GM19438 (cell line): ENCODE measurements around the gene RXRB.

Source experiments
- ATAC-seq: cut with Tn5 transposase; IDR thresholded peaks from one replicate; pipeline ENCODE4 v1.9.1; 2021; ENCODE audit warnings: low read depth; ENCODE audit not compliant: unreplicated experiment

The RXRB gene

DNA sequence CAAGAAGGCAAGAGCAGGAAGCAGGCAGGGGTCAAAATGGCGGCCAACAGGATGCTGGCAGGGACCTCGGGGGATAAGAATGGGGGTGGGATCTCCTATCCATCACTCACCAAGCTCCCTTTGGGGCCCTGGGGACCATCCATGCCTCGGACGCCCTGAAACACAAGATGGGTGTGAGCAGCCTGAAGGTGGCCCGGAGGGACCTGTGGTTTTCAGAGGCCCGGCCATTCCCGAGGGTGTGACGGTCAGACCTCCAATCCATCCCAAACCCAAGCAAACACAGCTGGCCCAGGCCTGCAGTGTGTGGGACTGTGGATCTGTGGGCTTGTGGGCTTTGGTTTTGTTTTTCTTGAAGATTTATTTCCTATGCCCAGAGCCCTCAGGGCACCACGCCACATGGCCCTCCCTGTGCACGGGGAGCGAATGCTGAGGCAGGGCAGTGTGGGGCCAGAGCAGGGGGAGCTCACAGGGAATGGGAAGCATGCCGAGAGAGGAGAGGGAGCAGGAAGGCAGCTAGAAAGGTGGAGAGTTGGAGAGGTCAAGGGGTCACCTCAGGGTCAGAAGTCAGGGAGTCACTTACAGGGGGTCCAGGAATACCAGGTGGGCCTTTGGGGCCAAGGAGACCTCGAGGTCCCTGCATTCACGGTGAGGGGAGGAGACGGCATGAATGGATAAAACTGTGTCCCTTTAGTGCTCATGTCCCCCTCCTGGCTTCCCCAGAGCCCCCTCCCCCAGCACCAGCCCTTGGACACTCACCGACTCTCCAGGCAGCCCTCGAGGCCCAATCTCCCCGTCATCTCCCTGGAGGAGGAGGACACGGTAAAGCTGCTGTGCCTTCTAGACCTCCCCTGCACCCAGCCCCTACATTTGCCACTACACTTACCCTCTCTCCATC is 22.7 kb downstream of the RXRB start:
- no peak for ATAC-seq

DNA sequence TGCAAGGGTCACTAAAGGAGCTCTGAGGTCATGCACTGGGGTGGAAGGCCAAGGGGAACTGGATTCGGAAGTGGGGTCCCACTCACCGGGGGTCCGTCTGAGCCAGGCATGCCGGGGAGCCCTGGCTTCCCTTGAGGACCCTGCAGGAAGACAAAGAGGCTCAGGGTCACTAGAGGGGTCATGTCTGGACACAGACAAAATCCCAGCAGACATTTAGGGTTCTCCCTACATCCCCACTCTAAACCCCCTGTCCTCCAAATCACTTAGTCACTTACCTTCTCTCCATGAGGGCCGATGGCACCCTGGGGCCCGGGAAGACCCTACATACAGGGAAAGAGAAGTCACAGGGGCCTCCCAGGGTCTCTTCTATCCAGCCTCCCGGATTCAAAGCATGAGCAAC is 23.6 kb downstream of the RXRB start:
- ATAC-seq = no peak

DNA sequence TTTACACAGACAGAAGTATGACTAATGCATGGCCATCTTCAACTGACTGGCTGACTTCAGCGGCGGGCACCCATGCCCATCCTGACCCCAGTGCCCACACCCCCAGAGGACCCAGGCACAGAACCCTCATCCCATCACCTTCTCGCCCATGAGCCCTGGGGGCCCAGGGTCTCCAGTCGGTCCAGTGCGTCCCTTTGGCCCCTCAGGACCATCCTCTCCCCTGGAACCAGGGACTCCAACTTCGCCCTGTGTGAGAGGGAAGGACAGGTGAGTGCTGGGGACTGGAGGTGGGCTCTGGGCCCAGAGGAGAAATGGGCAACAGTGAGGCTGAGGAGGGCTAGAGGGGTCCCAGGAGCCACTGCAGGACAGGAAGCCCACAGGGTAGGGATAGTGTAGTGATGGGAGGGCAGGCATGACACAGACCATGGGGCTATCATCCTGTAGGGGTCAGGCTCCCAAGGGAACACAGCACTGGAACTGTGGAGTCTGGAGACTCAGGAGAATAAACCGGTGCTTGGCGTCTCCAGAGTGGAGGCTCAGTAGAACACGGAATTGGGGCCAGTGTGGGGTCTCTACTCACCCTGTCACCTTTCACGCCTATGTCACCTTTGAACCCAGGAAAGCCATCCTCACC is 24.9 kb downstream of the RXRB start:
- no peak for ATAC-seq

DNA sequence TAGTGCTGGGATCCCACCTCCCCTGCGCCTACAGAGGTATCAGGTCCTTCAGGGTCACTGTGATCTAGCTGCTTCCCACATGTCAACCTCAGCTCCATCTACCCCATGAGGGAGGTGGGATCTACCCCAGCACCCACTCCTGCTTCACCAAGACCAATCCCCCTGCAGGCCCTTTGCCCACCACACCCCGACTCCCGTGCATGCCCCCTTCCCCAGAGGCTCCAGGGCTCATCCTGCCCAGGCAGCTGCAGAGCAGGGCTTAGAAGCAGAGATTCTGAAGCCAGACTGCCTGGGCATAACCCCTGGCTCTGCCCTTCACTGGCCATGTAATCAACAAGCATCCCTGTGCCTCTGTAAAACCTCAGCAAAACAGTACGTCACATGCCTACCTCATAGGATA is 25.7 kb downstream of the RXRB start:
- no peak for ATAC-seq

DNA sequence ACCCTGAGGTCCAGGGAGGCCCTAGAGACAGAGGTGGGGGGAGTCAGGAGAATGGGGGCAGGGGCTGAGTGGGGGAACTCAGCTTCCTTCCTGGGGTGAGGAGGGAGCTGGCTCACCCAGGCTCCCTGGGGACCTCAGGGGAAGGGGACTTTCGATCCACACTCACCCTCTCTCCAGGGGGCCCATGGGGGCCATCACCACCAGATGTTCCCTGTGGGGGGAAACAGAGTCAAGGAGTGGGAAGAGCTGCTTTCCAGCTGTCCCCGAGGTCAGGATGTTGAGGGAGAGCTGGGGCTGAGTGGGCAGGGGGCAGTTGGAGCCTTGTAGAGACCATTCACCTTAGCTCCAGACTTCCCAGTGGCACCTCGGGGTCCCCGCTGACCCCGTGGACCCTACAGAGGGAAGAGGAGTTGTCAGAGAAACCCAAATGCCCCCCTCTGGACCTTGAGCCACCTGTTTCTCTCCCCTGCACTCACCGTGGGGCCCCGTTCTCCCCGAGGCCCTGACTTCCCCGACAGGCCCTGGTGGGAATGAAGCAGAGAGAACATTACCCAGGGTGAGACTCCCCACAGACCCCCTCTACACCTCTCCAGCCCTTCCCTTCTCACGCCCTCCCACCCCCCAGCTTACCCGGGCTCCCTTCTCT is 26.8 kb downstream of the RXRB start:
- no peak for ATAC-seq

DNA sequence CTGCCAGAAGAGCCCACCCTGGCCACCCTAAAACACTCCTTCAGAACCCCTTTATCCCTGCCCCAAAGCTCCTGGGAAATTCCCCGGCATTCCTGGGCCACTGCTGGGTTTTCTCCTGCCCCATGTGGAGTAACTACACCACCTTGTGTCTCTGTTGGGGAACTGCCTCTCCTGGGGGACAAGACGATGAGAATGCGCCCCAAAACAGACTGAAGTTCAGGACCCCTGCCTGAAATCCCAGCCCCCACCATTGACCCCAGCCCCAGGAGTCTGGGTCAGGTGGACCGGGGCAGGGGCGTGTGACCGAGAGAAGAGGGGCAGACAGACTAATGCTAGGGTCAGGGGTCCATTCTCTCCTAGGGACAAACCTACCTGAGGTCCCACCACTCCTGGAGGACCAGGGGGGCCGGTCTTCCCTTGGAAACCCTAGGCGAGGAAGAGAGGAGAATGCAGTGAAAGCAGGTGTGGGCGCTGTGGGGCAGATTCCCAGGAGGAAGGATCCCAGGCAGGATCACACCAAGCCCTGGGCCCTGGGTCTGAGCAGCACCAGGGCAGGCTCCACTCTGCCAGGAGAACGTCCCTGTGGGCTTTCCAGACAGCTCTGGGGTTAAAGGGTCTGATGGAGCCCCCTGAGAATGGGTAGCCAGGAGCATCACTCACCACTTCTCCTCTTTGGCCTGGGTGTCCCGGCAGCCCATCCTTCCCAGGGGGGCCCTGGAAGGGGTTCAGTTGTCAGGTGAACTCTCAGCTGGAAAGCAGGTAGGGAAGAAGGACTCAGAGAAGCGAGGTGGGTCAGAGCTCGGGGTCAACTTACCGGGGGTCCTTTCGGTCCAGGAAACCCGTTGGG is 27.6 kb downstream of the RXRB start:
- ATAC-seq = no peak

DNA sequence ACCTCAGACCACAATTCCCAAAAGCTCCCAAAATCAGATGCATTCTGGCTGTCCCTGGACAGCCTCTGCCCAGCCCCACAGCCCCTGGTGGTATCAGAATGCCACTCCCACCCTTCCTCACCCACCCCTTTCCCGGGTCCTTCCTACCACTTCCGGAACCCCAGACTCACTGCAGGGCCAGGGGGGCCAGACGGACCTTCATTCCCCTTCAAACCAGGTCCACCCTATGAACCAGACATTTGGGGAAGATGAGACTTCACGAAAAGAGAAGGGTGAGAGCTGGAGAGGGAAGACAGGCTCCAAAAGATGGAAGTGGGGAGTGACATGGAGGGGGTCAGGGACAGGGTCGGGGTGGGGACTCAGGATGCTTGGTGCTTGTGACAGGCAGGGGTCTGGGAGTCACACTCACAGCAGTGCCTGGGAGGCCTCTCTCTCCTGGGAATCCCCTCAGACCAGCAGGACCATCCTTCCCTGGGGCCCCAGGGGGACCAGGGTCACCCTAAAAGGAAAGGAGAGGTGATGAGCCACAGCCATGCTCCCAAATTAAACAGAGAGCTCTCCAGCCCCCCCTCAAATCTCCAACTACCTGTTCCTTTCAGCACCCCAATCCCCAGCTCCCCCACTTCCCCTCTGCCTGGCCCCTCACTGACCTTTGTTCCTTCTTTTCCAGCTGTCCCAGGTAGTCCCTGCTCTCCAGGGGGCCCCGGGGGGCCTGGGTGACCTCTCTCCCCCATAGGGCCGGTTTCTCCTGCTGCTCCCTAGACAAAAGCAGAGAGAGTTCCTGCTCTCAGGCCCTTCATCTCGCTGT is 28.4 kb downstream of the RXRB start:
- no peak for ATAC-seq

DNA sequence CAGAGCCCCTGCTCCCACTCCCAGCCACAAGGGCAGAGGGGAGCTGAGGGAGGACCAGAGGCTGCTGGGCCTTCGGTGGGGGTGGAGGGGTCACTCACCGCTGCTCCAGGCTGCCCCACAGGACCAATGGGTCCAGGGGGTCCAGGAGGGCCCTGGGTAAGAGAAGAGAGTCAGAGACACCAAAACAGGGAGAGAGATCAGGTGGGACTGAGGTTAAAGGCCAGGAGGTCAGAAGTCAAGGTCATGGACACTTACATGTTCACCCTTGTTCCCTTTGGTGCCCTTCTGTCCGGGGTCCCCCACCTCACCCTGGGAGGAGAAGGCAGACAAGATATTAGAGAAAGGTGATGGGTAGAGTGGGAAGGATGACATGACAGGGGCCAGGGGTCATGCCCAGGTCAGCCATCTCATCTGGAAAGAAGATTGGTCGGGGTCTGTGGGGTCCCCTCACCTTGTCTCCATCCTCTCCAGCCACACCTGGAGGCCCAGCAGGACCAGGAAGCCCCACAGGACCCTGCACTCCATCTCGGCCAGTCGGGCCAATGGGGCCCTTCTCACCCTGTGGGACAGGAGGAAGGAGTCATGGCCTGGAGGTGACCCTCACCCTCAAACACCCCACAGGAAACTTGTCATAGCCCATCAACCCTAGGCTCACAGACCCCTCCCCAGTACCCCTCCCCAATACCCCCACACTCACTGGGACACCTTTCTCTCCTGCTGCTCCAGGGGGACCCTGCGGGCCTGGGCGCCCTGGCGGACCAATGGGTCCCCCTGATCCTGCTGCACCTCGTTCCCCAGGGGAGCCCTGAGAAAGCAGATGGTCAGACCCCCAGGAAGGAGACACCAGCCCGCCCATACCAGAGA is 29.2 kb downstream of the RXRB start:
- ATAC-seq = no peak

DNA sequence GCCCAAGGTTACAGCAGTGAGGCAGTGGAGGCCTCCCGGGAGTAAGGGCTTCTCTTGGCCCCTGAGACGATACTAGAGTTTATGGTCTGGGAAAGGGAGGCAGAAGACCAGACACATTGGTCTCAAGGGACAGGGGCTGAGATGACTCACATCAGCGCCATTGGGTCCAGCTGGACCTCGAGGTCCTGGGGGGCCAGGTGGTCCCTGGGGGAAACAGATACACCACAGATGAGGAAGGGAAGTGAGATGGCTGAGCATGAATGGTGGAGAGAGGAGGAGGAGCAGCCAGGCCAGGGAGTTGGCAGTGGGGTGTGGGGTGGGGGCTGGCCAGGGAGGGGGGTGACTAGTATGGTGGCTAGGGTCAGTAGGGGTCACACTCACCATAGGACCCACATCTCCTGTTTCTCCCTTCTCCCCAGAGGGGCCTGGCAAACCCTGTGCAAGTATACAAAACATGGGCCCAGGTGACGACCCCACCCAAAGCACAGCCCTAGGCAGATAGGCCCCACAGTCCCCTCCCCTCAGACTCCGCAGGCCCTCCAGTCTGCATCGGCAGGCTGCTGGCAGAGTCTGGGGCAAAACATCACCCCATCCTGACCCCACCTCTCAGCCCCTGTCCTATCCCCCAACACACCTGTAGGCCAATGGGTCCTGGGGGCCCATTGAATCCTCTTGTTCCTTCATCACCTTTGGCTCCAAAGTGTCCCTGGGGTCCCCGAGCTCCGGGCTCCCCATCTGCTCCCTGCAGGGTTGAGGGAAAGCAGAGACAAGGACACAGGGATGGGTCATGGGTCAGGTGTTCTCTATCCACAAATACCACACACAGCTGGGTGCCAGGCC is 30.1 kb downstream of the RXRB start:
- ATAC-seq = no peak

DNA sequence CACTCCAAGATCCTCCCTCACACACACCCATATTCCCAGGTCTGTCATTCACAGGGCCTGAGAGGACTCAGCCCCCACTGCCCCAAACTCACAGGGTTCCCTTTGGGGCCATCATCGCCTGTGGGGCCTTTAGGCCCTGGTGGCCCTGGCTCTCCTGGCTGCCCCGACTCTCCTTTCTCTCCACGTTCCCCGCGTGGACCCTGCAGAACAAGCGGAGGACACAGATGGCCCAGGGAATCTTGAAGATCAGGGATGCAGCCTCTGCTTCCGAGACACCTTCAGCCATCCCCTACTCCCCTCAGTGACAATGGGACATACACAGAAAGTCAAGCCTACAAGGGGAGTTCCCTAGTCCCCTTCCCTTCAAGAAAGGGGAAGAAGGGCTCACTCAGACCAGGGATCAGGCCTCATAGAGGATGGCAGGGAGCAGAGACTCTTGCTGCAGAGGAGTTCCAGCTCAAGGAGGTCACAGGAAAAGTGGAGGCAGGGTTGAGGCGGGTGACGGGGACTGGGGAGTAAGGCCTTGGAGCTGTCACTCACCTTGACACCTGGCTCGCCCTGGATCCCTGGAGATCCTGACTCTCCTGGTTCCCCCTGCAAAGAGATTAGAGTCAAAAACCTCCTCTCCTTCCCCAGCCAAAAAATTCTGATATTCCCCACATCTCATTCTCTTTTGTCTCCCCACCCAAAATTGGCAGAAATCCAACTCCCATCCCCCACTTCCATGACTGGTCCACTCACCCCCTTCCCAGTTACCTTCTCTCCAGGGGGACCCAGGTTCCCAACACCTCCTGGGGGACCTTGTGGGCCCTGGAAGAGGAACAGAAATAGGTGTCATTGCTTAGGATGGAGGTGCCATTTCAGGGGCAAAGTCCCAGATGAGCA is 30.9 kb downstream of the RXRB start:
- no peak for ATAC-seq

DNA sequence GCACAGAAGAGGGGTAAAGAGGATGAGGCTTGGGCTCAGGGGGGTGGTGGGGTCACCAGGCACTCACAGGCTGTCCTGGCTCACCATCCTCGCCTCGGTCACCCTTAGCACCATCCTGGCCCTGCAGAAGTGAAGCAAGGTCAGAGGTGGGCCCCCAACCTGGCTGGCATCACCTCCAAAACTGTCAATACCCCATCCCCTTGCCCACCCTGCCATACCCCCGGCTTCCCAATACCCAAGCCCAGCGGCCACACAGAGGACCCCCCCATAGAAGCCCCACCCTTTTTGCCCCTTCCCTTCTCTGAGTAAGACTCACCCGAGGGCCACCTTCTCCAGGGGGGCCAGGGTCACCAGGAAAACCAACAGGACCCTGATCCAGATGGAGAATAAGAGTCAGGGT is 31.8 kb downstream of the RXRB start:
- ATAC-seq = no peak

DNA sequence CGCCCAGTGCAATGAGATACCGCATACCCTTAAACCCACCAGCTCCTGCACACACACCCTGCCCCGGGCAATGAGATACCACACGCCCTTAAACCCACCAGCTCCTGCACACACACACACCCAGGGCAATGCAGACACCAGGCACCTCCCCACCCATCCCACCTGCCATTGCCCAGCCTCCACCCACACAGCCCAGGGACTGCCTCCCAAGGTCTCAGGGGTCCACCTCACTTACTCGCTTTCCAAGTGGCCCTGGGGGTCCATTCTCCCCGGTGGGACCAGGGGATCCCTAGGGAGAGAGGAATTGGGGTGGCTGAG is 32.2 kb downstream of the RXRB start:
- ATAC-seq = no peak

DNA sequence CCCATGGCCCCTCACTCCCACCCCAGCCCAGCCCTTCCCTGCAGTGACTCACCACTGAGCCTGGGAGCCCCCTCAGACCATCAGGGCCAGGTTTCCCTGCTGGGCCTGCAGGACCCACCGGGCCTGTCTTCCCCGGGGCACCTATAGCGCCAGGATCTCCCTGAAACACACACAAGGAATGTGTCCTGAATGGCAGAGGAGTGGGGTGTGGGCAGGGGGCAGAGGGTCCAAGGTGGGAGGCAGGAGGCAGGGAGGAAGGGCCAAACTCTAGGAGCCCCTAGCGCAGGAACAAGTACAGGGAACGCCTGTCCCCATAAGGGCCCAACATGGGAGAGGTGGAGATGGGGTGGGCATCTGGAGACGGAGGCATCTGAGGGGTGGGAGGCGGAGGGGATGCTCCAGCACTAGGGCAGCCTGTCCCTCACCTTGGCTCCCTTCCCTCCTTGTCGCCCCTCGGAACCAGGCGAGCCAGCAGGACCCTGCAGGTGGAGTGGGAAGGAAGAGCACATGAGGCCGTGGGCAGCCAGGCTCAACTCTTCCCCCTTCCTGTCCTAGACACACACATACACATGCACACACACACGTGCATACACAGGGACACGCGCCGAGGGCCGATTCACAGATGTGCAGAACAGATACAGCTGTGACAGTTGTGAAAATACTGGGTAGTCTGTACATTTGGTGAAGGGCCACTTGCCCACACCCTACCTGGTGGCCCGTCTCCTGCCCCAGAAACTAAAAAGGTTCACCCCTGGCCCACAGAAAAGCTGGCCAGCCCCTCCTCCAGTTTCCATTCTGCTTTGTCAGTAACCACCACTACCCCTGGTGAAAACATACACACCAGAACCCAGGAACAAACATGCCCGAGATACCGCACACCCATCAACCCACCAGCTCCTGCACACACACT is 32.8 kb downstream of the RXRB start:
- no peak for ATAC-seq

DNA sequence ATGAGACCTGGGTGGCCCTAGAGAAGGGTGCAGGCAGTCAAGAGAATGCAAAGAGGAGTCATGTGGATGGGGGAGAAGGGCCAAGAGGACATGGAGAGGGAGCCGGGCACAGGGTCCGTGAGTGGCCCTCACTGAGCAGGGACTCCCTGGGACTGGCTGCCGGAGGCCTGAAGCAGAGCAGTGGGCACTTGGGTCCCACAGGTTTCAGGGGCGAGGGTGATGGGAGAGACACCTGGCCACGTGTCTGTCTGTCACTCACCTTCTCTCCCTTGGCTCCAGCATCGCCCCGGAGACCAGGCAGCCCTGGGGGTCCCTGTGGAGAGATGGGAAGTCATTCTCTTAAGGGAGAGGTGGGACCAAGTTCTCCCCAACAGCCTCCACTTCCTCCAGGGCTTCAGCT is 33.7 kb downstream of the RXRB start:
- ATAC-seq = no peak

DNA sequence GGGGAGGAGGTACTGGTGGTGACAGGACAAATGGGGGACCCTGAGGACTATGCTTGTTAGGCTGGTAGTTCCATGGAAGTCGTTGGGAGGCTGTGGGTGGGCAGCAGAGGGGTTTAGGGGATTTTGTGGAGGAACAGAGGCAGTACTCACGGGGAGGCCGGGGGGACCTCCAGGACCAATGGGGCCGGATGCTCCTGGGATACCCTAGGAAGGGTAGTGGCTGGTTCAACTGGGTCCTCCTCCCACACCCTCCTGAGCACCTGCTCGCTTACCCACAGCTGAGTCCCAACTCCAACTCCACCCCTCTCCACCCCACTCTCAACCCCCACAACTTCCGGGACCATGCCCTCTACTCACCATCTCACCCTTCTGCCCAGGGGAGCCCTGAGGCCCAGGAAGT is 34.1 kb downstream of the RXRB start:
- no peak for ATAC-seq

DNA sequence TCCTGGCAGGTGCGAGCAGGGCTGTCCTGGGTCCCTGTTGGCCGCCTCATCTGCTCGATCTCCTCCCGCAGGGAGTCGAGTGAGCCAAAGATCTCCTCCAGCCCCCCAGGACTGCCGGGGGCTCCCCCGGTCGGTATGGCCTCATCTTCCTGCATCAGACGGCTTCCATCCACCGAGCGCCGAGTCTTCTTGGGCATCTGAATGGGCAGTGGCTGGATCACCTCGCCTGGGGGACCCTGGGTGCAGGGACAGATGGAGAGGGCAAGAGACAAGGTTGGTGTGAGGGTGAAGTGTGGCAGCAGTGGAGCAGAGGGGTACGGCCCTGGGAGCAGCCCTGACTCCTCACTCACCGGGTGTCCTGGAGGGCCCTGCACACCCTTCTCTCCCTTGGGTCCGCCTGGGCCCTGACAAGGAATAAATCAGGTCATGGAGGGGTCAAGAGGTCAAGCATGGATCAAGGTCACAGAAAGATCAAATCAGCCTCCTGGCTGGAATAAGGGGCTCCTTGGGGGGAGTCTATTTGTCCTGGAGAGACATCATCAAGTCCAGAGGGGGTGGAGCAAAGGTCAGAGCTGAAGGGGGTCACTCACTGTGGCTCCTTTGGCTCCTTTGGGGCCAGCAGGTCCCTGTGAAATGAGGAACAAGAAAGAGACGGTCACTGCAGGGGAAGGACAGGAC is 34.7 kb downstream of the RXRB start:
- no peak for ATAC-seq
